ENCODE measurements around the gene TMEM132D. TPM values are rescaled to one million over a fixed set of nuclear protein-coding genes. Genes with fewer than 3 reads are reported as not detected.

TMEM132D gene
- total and polyA plus RNA-seq, 4 donors, result 0.06 to 0.20 (median 0.13) TPM

GRCh38 chr12:129854591-129854990 is 49.2 kb downstream of the TMEM132D start:
- Histone ChIP-seq H3K27me3 (ENCODE audit: control insufficient read depth in 3 of 3, insufficient read depth in 3 of 3, low read length in 2 of 3) (no peaks in the 10 kb centered on the region), H3K4me1 (ENCODE audit: control insufficient read depth in 5 of 5, insufficient read depth in 5 of 5, low read length in 5 of 5) (no peaks in the 10 kb centered on the region), H3K4me3 (no peak overlapping the region), H3K9ac (ENCODE audit: insufficient read depth in 1 of 2, low read length in 2 of 2) (no peak overlapping the region), H3K36me3 (ENCODE audit: control insufficient read depth in 4 of 4, insufficient read depth in 4 of 4, low read length in 4 of 4) (no peaks in the 10 kb centered on the region), H3K27ac (ENCODE audit: low read depth in 1 of 2, low read length in 1 of 2) (no peak overlapping the region), H3K9me3 (ENCODE audit: control insufficient read depth in 4 of 4, insufficient read depth in 3 of 4, low read length in 3 of 4) (no peaks in the 10 kb centered on the region)
- 59 to 63% methylated on average over 6 of the region's 6 CpGs for WGBS, 2 donors
- ATAC-seq (ENCODE audit: insufficient read depth, low FRiP score) (no peak), DNase-seq (no peak)
- TF ChIP-seq, protein P1, sequence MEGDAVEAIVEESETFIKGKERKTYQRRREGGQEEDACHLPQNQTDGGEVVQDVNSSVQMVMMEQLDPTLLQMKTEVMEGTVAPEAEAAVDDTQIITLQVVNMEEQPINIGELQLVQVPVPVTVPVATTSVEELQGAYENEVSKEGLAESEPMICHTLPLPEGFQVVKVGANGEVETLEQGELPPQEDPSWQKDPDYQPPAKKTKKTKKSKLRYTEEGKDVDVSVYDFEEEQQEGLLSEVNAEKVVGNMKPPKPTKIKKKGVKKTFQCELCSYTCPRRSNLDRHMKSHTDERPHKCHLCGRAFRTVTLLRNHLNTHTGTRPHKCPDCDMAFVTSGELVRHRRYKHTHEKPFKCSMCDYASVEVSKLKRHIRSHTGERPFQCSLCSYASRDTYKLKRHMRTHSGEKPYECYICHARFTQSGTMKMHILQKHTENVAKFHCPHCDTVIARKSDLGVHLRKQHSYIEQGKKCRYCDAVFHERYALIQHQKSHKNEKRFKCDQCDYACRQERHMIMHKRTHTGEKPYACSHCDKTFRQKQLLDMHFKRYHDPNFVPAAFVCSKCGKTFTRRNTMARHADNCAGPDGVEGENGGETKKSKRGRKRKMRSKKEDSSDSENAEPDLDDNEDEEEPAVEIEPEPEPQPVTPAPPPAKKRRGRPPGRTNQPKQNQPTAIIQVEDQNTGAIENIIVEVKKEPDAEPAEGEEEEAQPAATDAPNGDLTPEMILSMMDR (IDR thresholded peaks at IDR 0.05; ENCODE audit: control extremely low read depth, extremely low read depth), result no peak

DNA sequence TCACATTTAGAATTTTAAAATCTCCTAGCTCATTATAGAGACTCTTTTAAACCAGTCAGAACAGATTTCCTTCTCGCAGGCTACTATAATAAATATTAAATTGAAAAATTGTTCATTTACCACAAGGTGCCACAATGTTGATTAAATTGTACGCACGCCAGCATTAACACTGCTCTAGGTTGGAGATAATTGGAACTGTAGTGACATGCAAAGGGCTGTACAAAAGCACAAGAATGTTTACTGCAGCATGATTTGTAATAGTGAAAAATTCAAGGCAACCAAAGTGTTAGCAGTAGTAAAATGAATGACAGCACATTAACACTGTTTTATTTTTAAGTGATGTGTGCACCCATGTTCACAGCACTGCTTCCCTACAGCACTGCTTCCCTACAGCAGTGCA is 52.5 kb downstream of the TMEM132D start:
- Histone ChIP-seq H3K4me1 (ENCODE audit: control insufficient read depth in 5 of 5, insufficient read depth in 5 of 5, low read length in 5 of 5) (no peaks in the 10 kb centered on the region), H3K4me3 (no peak overlapping the region), H3K9me3 (ENCODE audit: control insufficient read depth in 4 of 4, insufficient read depth in 3 of 4, low read length in 3 of 4) (no peaks in the 10 kb centered on the region), H3K27me3 (ENCODE audit: control insufficient read depth in 3 of 3, insufficient read depth in 3 of 3, low read length in 2 of 3) (no peaks in the 10 kb centered on the region), H3K9ac (ENCODE audit: insufficient read depth in 1 of 2, low read length in 2 of 2) (no peak overlapping the region), H3K36me3 (ENCODE audit: control insufficient read depth in 4 of 4, insufficient read depth in 4 of 4, low read length in 4 of 4) (no peaks in the 10 kb centered on the region), H3K27ac (ENCODE audit: low read depth in 1 of 2, low read length in 1 of 2) (no peak overlapping the region)
- 90 to 94% methylated on average over 3 of the region's 3 CpGs for WGBS, 2 donors
- DNase-seq (no peak), ATAC-seq (ENCODE audit: insufficient read depth, low FRiP score) (no peak)
- TF ChIP-seq, protein P1 (IDR thresholded peaks at IDR 0.05; ENCODE audit: control extremely low read depth, extremely low read depth), result no peak

DNA sequence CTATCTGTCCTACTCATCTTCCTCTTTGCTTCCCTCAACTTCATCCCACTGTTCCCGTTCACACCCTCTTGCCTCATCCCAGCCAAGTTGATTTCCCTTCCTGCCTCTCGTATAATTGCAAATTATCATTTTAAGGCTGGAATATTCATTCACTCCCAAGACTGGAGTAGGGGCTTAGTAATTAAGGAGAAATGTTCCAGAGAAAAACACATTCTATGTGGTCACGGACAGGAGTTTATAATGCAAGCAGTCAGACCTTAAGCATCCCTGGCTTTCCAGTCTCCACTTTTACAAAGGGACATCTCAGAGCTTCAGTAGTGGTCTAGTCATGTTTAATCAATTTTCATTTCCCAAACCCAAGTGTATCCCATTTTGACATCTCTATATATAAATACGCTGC is 54.9 kb downstream of the TMEM132D start:
- TF ChIP-seq, protein P1 (IDR thresholded peaks at IDR 0.05; ENCODE audit: control extremely low read depth, extremely low read depth), result no peak
- 87 to 94% methylated on average over 4 of the region's 4 CpGs for WGBS, 2 donors
- Histone ChIP-seq H3K27ac (ENCODE audit: low read depth in 1 of 2, low read length in 1 of 2) (no peak overlapping the region), H3K4me3 (no peak overlapping the region), H3K4me1 (ENCODE audit: control insufficient read depth in 5 of 5, insufficient read depth in 5 of 5, low read length in 5 of 5) (no peaks in the 10 kb centered on the region), H3K27me3 (ENCODE audit: control insufficient read depth in 3 of 3, insufficient read depth in 3 of 3, low read length in 2 of 3) (no peaks in the 10 kb centered on the region), H3K36me3 (ENCODE audit: control insufficient read depth in 4 of 4, insufficient read depth in 4 of 4, low read length in 4 of 4) (no peaks in the 10 kb centered on the region), H3K9me3 (ENCODE audit: control insufficient read depth in 4 of 4, insufficient read depth in 3 of 4, low read length in 3 of 4) (no peaks in the 10 kb centered on the region), H3K9ac (ENCODE audit: insufficient read depth in 1 of 2, low read length in 2 of 2) (no peak overlapping the region)
- ATAC-seq (ENCODE audit: insufficient read depth, low FRiP score) (no peak), DNase-seq (no peak)

DNA sequence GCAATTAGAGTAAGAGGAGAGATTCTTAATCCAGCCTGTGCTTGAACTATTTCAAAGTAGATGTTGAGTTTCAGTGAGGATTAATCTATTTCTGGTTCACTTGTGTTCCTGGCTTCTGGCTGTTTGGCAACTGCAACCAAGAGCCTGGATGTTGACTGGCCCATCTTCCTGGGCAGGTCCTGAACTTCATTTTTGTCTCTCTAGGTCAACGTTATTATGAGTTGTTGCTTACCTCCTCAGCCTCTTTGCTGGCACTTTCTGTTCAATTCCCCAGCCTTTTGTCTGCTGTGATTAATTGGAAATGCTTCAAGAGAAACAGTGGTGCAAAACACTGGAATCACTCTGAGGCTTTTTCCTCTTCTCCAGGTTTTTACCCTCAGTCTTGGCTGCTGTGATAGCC is 56.8 kb downstream of the TMEM132D start:
- no peaks in the 10 kb centered on the region for H3K27me3 ChIP-seq (ENCODE audit: control insufficient read depth in 3 of 3, insufficient read depth in 3 of 3, low read length in 2 of 3)
- DNase-seq (no peak), ATAC-seq (ENCODE audit: insufficient read depth, low FRiP score) (no peak)
- peaks cover 0 to 2% (median 0%) of the 10 kb centered on the region in 4 donors for H3K9me3 ChIP-seq (ENCODE audit: control insufficient read depth in 4 of 4, insufficient read depth in 3 of 4, low read length in 3 of 4)
- 65 to 70% methylated on average over 1 of the region's 1 CpG for WGBS, 2 donors
- H3K4me3 ChIP-seq, result no peak overlapping the region
- TF ChIP-seq, protein P1 (IDR thresholded peaks at IDR 0.05; ENCODE audit: control extremely low read depth, extremely low read depth), result no peak
- H3K9ac ChIP-seq (ENCODE audit: insufficient read depth in 1 of 2, low read length in 2 of 2), result no peak overlapping the region
- no peaks in the 10 kb centered on the region for H3K36me3 ChIP-seq (ENCODE audit: control insufficient read depth in 4 of 4, insufficient read depth in 4 of 4, low read length in 4 of 4)
- no peaks in the 10 kb centered on the region for H3K4me1 ChIP-seq (ENCODE audit: control insufficient read depth in 5 of 5, insufficient read depth in 5 of 5, low read length in 5 of 5)
- H3K27ac ChIP-seq (ENCODE audit: low read depth in 1 of 2, low read length in 1 of 2), result no peak overlapping the region
